GM12864 (cell line): ENCODE data around the gene MCTP1.

ENCODE experiments used
- DNase-seq: peaks from one replicate; pipeline ENCODE4 v3.0.0-alpha.2; 2011; ENCODE audit warnings: low read depth
- H3K4me3 ChIP-seq: 2 replicates; pipeline ENCODE4 v1.5.1; 2011; ENCODE audit warnings: mild to moderate bottlenecking, low read depth, low read length, control low read depth
- CTCF ChIP-seq: IDR thresholded peaks from 2 replicates; pipeline ENCODE4 v1.5.1; 2011; ENCODE audit warnings: low read depth, mild to moderate bottlenecking, moderate library complexity, low read length, control low read depth, inconsistent platforms; ENCODE audit errors: missing control alignments

MCTP1 gene

DNA sequence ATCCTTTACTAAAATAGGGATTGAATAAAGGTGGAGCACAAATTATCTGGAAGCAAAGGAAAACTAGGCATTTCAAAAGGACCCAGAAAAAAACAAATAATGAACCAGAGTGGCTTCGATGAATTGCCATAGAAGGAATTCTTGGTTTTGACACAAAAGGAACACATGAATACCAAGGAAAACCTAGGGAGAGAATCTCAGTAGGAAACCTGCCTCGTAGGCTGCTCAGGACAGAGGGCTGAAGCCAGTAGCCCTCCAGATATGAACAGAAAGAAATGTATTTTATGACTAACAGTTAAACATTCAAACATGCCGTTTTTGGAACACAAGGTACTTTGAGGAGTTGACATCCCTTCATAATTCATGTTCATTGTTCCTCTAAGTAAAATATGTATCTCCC, 420.9 kb downstream of the MCTP1 start:
- H3K4me3 ChIP-seq = no peak overlapping the region
- TF ChIP-seq CTCF = no peak

GRCh38 chr5:94857111-94857510, 427.8 kb downstream of the MCTP1 start:
- H3K4me3 ChIP-seq = no peak overlapping the region
- TF ChIP-seq CTCF = no peak
- DNase-seq = no peak

More for the DNA sequence above, 420.9 kb downstream of the MCTP1 start:
- no peak for DNase-seq

DNA sequence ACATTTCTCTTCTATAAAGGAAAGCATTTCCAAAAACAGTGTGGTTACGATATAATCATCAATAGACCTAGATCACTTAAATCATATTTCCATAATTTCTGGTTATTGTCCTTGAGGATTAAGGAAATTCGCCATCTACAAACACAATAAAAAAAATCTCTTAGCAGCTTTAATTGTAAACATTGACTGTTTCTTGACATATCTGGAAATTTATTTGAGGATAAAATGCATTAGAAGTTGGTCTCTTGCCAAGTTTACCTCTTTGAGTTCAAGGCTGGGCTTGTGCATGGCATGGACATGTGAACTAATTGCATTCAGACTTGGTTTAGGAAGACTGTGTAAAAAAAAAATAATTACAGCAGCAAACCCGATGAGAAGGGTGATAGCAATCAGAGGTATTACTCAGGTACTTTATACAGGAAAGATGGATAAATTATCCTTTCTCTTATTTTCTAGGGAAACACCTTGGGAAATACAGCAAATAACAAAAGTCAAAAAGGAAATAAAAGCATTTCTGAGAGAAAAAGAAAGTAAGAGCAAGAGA, 428.6 kb downstream of the MCTP1 start:
- DNase-seq = no peak
- no peak overlapping the region for H3K4me3 ChIP-seq
- no peak for TF ChIP-seq CTCF

DNA sequence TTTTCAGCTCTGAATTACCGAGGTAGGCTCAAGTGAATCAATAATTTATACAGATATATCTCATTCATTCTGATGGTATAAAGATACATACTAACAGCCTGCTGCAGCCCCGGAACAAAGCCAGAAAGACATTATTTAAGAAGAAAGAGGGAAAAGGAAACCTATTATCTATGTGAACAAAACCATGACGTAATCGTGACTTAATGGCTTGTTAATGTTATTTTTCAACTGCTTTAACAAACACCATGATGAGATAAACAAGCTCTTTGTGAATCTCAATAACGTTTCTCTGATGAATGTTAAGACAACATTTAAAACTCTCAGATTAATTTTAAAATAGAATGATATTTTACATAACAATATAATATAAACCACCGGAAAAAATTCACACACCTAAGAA, 429.4 kb downstream of the MCTP1 start:
- H3K4me3 ChIP-seq = no peak overlapping the region
- TF ChIP-seq CTCF = no peak
- DNase-seq = no peak

DNA sequence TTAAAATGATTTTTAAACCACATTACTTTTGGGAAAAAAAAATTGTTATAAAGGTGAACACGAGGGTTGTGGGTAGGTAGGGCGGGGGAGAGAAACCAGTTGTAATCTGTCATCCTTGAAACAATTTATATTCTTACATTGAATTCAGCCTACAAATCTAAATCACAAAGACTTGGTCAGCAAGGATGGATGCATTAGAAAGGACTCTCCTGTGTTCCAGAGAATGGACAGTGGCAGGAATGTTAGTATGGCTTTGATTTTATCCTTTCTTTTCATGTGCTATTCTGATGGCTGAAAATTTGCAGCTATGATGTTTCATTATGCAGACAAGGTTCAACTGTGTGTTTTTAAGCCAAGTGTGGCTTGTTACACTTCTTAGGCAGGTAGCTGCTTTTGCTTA, 431.8 kb downstream of the MCTP1 start:
- H3K4me3 ChIP-seq = no peak overlapping the region
- TF ChIP-seq CTCF = no peak
- no peak for DNase-seq

DNA sequence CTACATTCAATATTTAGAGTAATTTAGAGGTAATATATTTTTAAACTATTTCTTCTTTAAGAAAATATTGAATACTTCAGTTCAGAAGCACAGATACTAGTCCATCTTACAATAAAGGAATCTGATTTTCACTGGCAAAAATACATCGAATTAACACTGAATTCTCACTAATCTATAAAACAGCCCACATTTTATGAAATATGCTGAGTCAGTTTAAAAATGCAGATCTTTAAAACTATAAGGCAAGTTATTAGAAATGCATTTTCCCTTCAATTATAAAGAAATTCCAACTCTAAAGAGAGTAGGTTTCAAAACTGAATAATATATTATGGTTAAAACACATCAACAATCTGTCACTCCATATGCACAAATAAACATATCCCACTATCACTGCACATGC, 433.9 kb downstream of the MCTP1 start:
- H3K4me3 ChIP-seq = no peak overlapping the region
- TF ChIP-seq CTCF = no peak
- DNase-seq = no peak

DNA sequence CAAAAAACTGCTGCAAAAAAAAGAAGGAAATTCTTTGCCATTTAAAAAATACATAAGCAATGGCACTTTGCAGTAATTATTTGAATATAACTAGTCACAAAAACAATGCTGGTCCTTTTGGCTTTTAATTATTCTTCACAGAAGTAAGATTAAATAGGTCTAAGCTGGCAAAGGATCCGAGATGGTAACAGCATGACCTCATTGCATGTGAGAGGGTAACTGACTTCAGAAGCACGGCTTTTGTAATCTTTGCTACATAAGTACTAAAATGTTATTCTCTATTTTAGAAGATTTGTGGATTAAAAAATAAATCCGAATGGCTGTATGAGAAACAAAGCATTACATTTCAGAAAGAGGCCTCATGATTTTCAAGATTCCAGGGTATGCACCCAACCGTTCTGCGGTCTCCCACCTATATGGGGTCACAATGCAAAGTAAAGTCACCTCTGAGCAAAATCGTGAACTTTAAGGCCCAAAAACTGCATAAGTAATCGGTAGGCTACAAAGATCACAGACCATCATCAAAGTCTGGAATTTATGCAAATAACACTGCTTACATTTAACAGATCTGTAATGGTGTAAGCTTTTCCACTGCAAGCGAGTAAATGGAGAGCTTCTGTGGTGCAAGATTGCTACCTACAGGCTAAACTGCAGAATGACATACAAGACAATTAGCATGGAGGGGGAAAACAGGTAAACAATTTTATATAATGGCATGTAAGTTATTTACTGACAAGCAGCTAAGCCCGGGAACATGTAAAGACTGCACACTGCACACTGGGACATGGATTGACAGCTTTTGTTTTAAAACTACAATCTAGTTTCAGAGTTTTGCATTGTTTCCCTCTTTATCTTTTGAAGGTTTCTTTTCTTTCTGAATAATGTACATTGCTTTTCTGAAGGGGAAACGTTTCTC, 434.8 kb downstream of the MCTP1 start:
- H3K4me3 ChIP-seq = no peak overlapping the region
- TF ChIP-seq CTCF = peak; percentile 71
- DNase-seq = peak; percentile 61
